GM19328 (cell line): ENCODE measurements around the gene PSORS1C2.

ENCODE experiments used
- ATAC-seq: cut with Tn5 transposase; IDR thresholded peaks from one replicate; pipeline ENCODE4 v1.9.1; 2021; ENCODE audit warnings: mild to moderate bottlenecking, moderate library complexity; ENCODE audit not compliant: unreplicated experiment

PSORS1C2 gene

DNA sequence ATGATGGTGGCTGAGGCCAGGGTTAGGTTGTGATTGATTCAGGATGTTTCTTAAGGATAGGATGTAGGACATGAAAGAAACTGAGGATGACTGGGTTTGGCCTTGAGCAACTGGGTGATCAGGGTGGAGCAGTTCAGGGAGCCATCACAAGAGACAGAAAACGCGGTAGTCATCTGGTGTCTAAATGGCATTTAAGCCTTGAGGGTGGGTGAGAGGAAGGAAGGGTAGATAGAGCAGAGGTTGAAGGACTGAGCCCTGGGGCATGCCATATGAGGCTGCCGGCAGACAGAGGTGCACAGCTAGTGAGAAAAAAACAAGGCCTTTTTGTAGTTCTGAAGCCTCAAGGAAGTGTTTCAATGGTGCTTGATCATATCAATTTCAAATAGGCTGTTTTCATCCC, 29.7 kb upstream of the PSORS1C2 start:
- no peak for ATAC-seq

DNA sequence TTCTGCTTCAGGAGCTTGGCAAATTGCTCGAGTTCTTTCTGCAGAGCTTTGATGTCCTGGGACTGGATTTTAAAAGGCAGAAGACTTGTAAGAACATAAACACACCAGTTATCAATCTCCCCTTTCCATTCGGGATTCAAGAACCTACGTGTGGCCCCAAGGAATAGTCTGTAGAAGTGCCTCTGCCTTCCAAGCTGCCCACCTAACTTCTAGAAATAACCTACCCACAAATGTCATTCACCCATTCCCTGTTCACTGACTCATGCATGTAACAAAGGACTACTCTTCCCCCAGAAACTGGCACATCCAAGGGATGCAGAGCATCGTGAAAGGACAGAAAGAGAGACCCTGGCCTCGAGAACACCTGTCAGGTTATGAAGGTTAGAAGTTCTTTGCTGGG, 27.1 kb upstream of the PSORS1C2 start:
- ATAC-seq = no peak

- peak; percentile 67 for ATAC-seq
Measured at GRCh38 chr6:31165064-31165832, 26.4 kb upstream of the PSORS1C2 start.

- peak; percentile 7 for ATAC-seq
Measured at GRCh38 chr6:31164475-31165063, 25.7 kb upstream of the PSORS1C2 start.

- no peak for ATAC-seq
Measured at GRCh38 chr6:31163922-31164321, 25.1 kb upstream of the PSORS1C2 start.

GRCh38 chr6:31162463-31163165, 23.7 kb upstream of the PSORS1C2 start:
- ATAC-seq = no peak

- no peak for ATAC-seq
Measured at GRCh38 chr6:31161216-31162126, 22.6 kb upstream of the PSORS1C2 start.

DNA sequence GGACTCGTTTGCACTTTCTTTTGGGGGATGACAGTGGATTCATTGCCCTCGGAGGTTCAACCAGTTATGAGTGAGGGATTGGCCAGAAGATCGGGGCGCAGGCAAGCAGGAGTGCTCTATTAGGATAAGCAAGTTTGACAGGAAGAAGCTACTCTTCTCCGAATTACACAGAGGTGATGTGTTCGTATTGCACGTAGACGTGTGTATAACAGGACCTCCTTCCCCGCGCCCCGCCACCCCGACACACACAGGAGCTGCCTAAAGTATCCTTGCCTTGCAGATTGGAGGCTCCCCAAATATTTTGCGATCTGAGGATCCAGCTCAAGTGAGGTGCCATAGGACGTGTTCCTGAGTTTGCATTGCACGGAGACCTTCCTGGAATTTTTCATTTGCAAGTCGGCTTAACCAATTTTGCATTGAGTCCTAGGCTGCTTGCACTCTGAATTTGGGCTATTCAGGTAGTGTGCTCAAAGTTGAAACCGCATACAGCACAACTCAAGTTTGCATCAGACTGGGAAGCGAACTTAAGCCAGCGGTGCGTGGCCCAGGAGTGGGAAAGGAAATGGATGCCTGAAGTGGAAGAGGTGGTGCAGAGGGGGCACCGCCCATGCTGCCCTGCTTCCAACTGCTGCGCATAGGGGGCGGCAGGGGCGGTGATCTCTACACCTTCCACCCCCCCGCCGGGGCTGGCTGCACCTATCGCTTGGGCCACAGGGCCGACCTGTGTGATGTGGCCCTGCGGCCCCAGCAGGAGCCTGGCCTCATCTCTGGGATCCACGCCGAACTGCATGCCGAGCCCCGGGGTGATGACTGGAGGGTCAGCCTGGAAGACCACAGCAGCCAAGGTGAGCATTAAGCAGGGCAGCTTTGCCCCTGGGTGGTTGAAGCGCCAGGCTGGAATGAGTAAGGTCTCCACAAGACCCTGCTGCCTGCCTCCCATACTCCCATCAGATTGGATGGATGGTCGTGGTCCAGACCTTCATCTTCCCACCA, 20.3 kb upstream of the PSORS1C2 start:
- ATAC-seq = no peak

DNA sequence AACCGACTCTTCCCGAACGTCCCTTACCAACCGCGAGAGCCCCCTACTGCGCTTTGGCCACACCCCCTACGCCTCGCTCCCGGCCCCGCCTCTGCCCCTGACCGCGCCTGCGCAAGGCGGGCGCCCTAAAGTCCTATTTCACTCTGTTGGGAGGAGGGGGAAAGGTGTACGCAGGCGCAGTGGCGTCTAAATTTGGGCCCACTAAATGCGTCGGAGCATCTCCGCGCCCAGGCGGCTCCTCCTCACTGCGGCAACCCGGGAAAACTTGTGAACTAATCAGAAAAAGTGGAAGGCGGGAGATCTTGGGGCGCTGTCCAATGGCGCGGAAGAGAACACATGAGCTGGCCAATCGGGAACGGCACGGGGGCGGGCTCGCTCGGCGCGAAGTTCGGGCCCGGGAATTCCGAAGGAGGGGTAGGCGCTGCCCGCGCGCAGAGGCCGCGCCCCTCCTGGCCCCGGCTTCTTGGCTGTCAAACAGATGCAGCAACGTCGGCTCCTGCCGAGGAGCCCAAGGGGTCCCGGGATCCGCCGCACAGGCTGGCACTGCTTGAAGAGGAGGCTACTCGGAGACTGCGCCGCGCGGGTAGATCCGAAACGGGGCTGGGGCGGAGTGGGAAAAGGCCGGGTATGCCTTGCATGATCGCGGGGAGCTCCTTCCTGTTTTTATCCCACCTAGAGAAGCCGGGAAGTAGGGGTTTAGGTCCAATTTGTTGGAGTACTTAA, 19.4 kb upstream of the PSORS1C2 start, which contains the start of gene TCF19:
TSS of gene TCF19 (plus strand) at position 450 of the 723 bp plus-strand sequence. CDS start 881 bp downstream, outside the sequence.
- peak; percentile 85 for ATAC-seq

GRCh38 chr6:31157513-31158139, 18.8 kb upstream of the PSORS1C2 start, which contains the start of gene CCHCR1:
Gene CCHCR1, minus strand, starts transcription at chr6:31157802. Its CDS starts 202 bp downstream, at chr6:31157600.
- no peak for ATAC-seq

GRCh38 chr6:31156641-31157040, 17.8 kb upstream of the PSORS1C2 start:
- ATAC-seq = no peak

DNA sequence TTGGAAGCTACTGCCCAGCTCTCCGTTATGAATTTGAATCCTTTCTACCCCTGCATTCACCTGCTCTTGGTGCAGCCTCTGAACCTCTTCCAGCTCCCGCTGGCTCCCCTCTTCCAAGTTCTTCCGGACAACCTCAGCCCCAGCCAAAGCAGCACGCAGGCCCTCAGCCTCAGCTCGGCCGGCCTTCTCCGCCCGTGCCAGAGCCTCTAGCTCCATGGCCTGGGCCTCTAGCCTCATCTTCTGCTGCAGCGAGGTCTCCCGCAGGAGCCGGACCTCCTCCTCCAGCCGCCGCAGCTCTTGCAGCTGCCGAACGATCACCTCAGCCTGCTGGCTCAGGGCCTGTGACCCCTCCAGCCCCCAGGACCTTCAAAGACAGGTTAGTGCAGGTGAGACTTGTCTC, 15.6 kb upstream of the PSORS1C2 start:
- no peak for ATAC-seq

GRCh38 chr6:31152781-31153180, 13.9 kb upstream of the PSORS1C2 start:
- ATAC-seq = no peak

GRCh38 chr6:31149827-31150447, 11.1 kb upstream of the PSORS1C2 start:
- no peak for ATAC-seq

DNA sequence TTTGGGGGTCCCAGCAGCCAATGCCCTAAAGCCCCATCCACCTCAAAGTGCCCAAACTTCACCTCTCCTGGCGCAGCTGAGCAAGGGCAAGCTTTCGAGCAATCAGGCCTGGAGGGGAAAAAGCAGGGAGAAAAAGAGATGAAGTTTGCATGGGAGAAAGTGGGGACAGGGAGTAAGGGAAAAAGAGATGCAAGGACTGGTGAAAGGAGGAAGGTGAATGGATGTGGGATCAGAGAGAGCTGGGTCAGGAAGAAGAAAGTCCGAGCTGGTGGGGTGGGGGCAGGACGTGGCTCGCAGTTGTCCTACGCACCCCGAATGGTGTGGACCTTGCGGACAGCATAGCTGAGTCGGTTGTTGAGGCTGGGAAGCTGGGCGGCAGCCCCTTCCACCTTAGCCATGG, 6.5 kb upstream of the PSORS1C2 start:
- no peak for ATAC-seq

DNA sequence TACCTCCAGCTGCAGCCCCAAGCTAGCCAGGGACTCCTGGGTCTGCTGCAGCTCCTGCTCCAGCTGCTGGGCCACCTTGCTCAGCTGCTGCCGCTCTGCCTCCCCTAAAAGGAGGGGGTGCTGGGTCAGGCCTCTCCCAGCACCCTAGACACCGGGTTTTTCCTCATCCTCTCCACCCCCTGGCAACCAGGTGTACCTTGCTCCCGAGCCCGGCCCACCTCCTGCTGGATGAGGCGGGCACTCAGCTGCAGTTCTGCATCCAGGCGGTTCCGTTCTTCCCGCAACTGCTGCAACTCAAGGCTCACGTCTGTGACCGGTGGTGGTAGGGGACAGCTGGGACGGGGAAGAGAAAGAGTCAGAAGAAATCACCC, 6.1 kb upstream of the PSORS1C2 start:
- no peak for ATAC-seq

DNA sequence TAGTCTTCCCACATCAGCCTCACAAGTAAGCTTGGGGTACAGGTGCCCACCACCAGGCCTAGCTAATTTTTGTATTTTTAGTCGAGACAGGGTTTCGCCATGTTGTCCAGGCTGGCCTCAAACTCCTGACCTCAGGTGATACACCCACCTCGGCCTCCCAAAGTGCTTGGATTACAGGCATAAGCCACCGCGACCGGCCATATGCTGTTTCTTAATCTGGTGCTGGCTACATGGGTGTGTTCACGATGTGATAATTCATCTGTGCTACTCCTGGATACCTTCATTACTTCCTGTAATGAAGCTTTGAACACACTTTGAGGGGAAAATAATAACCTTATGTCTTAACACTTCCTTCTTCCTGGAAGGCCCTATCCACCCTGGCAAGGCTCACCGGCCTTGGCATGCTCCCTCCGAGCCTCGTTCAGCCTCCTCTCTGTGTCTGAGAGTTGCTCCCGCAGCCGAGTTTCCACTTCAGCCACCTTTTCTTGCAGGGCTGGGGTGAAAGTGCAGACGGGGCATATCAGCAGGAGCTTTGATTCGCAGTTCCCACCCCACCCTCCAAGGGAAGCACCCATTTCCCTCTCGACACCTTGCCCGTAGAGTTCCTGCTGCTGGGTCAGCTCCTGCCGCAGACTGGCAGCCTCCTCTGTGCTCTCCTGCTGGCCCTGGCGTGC, 5.6 kb upstream of the PSORS1C2 start:
- no peak for ATAC-seq
